GM23338 (cell line): ENCODE data around the gene SPATA25. TPM values are rescaled to one million over a fixed set of nuclear protein-coding genes. Genes with fewer than 3 reads are reported as not detected.

Experiments used
- ATAC-seq: fragments of 200-7000 bp; cut with Tn5 transposase; 3 replicates; pipeline ENCODE4 v1.9.1; 2020
- DNase-seq: peaks from one replicate; pipeline ENCODE4 v3.0.0-alpha.2; 2015; ENCODE audit warnings: low spot score
- H2AFZ ChIP-seq: fragments of 200-600 bp; sonication (generic); 2 replicates; pipeline ENCODE4 v1.8.0; 2016; ENCODE audit warnings: antibody characterized with exemption, mild to moderate bottlenecking, moderate library complexity
- H3F3A ChIP-seq: fragments of 200-600 bp; sonication (generic); replicated peaks from 2 replicates; pipeline ENCODE4 v1.8.0; 2017; ENCODE audit warnings: antibody characterized with exemption, mixed run types, low read depth
- H3K27ac ChIP-seq: fragments of 200-600 bp; sonication (generic); 2 replicates; pipeline ENCODE4 v1.6.1; 2016; ENCODE audit warnings: low read depth
- H3K27me3 ChIP-seq: fragments of 200-600 bp; sonication (generic); 2 replicates; pipeline ENCODE4 v1.8.0; 2016; ENCODE audit warnings: mild to moderate bottlenecking, mixed run types, moderate library complexity; ENCODE audit not compliant: insufficient read depth
- H3K36me3 ChIP-seq: fragments of 200-600 bp; sonication (generic); 2 replicates; pipeline ENCODE4 v1.8.0; 2016; ENCODE audit warnings: mild to moderate bottlenecking; ENCODE audit not compliant: insufficient read depth
- H3K4me1 ChIP-seq: fragments of 200-600 bp; sonication (generic); 2 replicates; pipeline ENCODE4 v1.8.0; 2016; ENCODE audit warnings: mild to moderate bottlenecking, moderate library complexity; ENCODE audit not compliant: insufficient read depth
- H3K4me2 ChIP-seq: fragments of 200-600 bp; sonication (generic); 2 replicates; pipeline ENCODE4 v1.7.1; 2017; ENCODE audit warnings: mixed run types
- H3K4me3 ChIP-seq: fragments of 200-600 bp; sonication (generic); 2 replicates; pipeline ENCODE4 v1.6.1; 2016; ENCODE audit warnings: mixed run types
- H3K79me2 ChIP-seq: fragments of 200-600 bp; sonication (generic); replicated peaks from 2 replicates; pipeline ENCODE4 v1.8.0; 2017; ENCODE audit warnings: mild to moderate bottlenecking; ENCODE audit not compliant: insufficient read depth
- H3K9me2 ChIP-seq: fragments of 200-600 bp; sonication (generic); 2 replicates; pipeline ENCODE4 v1.8.0; 2017; ENCODE audit not compliant: insufficient read depth
- H4K20me1 ChIP-seq: fragments of 200-600 bp; sonication (generic); replicated peaks from 2 replicates; pipeline ENCODE4 v1.8.0; 2017; ENCODE audit warnings: mild to moderate bottlenecking; ENCODE audit not compliant: insufficient read depth
- H3K27ac Mint-ChIP-seq: 2 replicates; pipeline ENCODE4 v1.8.0; 2020; ENCODE audit warnings: inconsistent platforms, mild to moderate bottlenecking, moderate library complexity, mixed read lengths
- H3K27me3 Mint-ChIP-seq: 3 replicates; pipeline ENCODE4 v1.8.0; 2022; ENCODE audit warnings: low read depth, mild to moderate bottlenecking, moderate library complexity, mixed read lengths, inconsistent platforms; ENCODE audit not compliant: insufficient read depth, poor library complexity
- H3K36me3 Mint-ChIP-seq: 3 replicates; pipeline ENCODE4 v1.8.0; 2021; ENCODE audit warnings: low read depth, mild to moderate bottlenecking, inconsistent platforms, moderate library complexity, mixed read lengths
- H3K4me1 Mint-ChIP-seq: 3 replicates; pipeline ENCODE4 v1.8.0; 2020; ENCODE audit warnings: mild to moderate bottlenecking, inconsistent platforms, mixed read lengths
- H3K4me3 Mint-ChIP-seq: 3 replicates; pipeline ENCODE4 v1.8.0; 2021; ENCODE audit warnings: moderate library complexity, mild to moderate bottlenecking, inconsistent platforms, mixed read lengths
- H3K9me3 Mint-ChIP-seq: 3 replicates; pipeline ENCODE4 v1.8.0; 2020; ENCODE audit warnings: moderate library complexity, mild to moderate bottlenecking, inconsistent platforms, mixed read lengths
- CREB1 ChIP-seq: fragments of 250-450 bp; sonication (Bioruptor Pico); IDR thresholded peaks from 2 replicates; pipeline ENCODE4 v1.5.0; 2020; ENCODE audit warnings: low read depth, mild to moderate bottlenecking, moderate library complexity
- EZH2 ChIP-seq: fragments of 200-600 bp; sonication (generic); IDR thresholded peaks from one replicate; pipeline ENCODE4 v1.8.0; 2017; ENCODE audit warnings: antibody characterized with exemption, mild to moderate bottlenecking, low read depth; ENCODE audit not compliant: unreplicated experiment
- EZH2phosphoT487 ChIP-seq: fragments of 200-600 bp; sonication (generic); IDR thresholded peaks from one replicate; pipeline ENCODE4 v1.8.1; 2018; ENCODE audit warnings: antibody characterized with exemption; ENCODE audit not compliant: unreplicated experiment
- JUNB ChIP-seq: IDR thresholded peaks from one replicate; pipeline ENCODE4 v1.6.1; 2016; ENCODE audit warnings: antibody characterized with exemption; ENCODE audit not compliant: unreplicated experiment
- NANOG ChIP-seq: IDR thresholded peaks from 2 replicates; pipeline ENCODE4 v1.6.1; 2016; ENCODE audit warnings: antibody characterized with exemption, borderline replicate concordance
- POLR2AphosphoS5 ChIP-seq: IDR thresholded peaks from 2 replicates; pipeline ENCODE4 v1.6.1; 2016; ENCODE audit warnings: antibody characterized with exemption, low read depth
- ZNF114 ChIP-seq: fragments of 250-450 bp; sonication (Bioruptor Pico); IDR thresholded peaks from 2 replicates; pipeline ENCODE4 v1.5.0; 2020; ENCODE audit warnings: mild to moderate bottlenecking, moderate library complexity
- ZNF331 ChIP-seq: fragments of 250-450 bp; sonication (Bioruptor Pico); IDR thresholded peaks from 2 replicates; pipeline ENCODE4 v1.5.0; 2020; ENCODE audit warnings: low read depth, mild to moderate bottlenecking, moderate library complexity
- polyA plus RNA-seq: library from polyadenylated mRNA; unstranded; fragments of >200 nt; fragmentation: Nextera tagmentation; extraction: Ambion mirVana; gene quantifications from 2 replicates; pipeline ENCODE4 v1.2.1, GENCODE V29; 2016
- total RNA-seq: library from RNA; depleted of rRNA; stranded (reverse); fragments of >200 nt; shearing (Covaris generic); gene quantifications from 2 replicates; pipeline ENCODE4 v1.2.3, GENCODE V29; 2014
- TF ChIP-seq, protein P1 (sequence below): IDR thresholded peaks from 2 replicates; pipeline ENCODE4 v1.6.1; 2016; ENCODE audit warnings: antibody characterized with exemption
- TF ChIP-seq, protein P2 (sequence below): IDR thresholded peaks from one replicate; pipeline ENCODE4 v1.6.1; 2018; ENCODE audit warnings: antibody characterized with exemption; ENCODE audit not compliant: unreplicated experiment
- TF ChIP-seq, protein P3 (sequence below), 2 experiments: fragments of 200-600 bp in 1 of 2; sonication (generic) in 1 of 2; conservative IDR thresholded peaks; 2 replicates each; pipeline versions ENCODE4 v1.5.1 to v1.6.1; 2016 to 2017; ENCODE audit warnings: antibody characterized with exemption in 2 of 2, low read depth in 2 of 2, mild to moderate bottlenecking in 2 of 2, moderate library complexity in 1 of 2

The SPATA25 gene
- total and polyA plus RNA-seq, 2 experiments from 2014 or later, result 7.5 TPM; not detected in 1

DNA sequence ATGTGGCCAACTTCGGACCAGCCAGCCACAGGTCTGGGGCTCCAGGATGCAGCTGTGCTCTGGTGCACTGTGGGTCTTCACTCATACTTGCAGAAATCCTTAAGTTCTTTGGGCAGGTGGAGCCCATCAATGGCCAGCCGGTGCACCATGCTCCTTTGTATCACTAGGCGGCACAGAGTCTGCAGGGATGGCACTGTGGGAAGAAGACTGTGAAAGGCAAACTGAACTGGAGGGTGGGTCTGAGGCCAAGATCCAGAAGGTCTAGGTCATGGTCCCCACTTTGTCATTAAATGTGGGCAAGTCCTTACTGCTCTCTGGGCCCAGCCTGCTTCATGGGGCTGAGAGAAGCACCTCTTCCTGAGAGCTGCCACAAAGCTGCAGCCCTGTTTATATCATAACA lies 1.3 kb upstream of the SPATA25 start:
- Mint-ChIP-seq H3K27me3 (peaks cover 15% of the 10 kb centered on the region), H3K9me3 (peaks cover 3% of the 10 kb centered on the region; the same call in 1 of the 3 replicates), H3K36me3 (peaks cover 19% of the 10 kb centered on the region), H3K4me1 (peaks cover 14% of the 10 kb centered on the region; the same call in 2 of the 3 replicates), H3K27ac (no peak overlapping the region), H3K4me3 (no peak overlapping the region)
- Histone ChIP-seq H3K4me3 (no peak overlapping the region), H4K20me1 (no peaks in the 10 kb centered on the region; the same call in 1 of the 2 replicates), H3K27me3 (no peaks in the 10 kb centered on the region), H3K4me2 (no peak overlapping the region), H3K4me1 (peaks cover 3% of the 10 kb centered on the region; the same call in 1 of the 2 replicates), H3K27ac (no peak overlapping the region), H2AFZ (no peak overlapping the region), H3K36me3 (peaks cover 3% of the 10 kb centered on the region; the same call in 1 of the 2 replicates), H3F3A (no peaks in the 10 kb centered on the region), H3K9me2 (no peaks in the 10 kb centered on the region), H3K79me2 (0 out of 2 replicates have a peak, but pooled peaks cover 5% of the 10 kb centered on the region)
- DNase-seq (no peak), ATAC-seq (no peak)
- TF ChIP-seq ZNF114 (CRISPR knock-in tag), result no peak
- TF ChIP-seq NANOG, result no peak

DNA sequence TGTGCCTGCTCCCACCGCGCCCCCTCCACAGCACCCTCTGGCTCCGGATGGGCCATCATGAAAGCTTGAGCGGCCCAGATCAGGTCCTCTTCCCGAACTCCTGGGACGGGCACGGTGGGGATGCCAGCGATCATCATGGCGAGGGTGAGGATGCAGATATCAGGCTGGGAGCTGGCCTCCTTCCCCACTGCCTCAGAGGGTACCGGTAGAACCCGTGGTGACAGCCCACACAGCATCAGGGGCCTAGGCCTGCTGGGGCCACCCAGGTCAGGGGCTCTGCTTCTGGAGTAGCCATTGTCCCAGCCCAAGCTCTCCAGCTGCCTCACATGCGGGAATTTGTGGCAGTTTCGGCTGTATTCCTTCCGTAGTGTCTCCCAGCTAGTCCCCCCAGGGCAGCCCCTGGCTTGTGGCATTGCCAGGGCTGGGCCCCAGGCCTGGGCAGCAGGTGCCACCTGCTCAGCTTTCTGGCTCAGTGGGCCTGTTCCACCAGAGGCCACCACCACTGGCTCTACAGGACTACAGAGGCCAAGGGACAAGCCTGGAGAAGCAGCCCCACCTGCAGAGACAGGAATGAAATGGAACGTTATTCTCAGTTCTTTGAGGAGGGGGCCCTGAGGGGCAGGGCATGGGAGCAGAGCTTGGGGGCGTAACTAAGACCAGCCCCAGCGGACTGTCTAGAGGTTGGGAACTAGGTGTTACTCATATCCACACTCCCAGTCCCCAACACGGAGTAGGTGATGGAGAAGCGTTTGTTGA lies 654 bp downstream of the SPATA25 start:
- H3K4me2 ChIP-seq, result no peak overlapping the region
- H3K9me2 ChIP-seq, result no peaks in the 10 kb centered on the region
- ATAC-seq (no peak), DNase-seq (no peak)
- peaks cover 3% of the 10 kb centered on the region; the same call in 1 of the 2 replicates for H3K36me3 ChIP-seq
- H3K27me3 ChIP-seq, result no peaks in the 10 kb centered on the region
- Mint-ChIP-seq H3K4me1 (peaks cover 10% of the 10 kb centered on the region; the same call in 2 of the 3 replicates), H3K9me3 (peaks cover 3% of the 10 kb centered on the region; the same call in 1 of the 3 replicates), H3K36me3 (peaks cover 22% of the 10 kb centered on the region), H3K4me3 (no peak overlapping the region), H3K27ac (no peak overlapping the region), H3K27me3 (peaks cover 12% of the 10 kb centered on the region)
- H3F3A ChIP-seq, result no peaks in the 10 kb centered on the region
- no peak overlapping the region for H3K4me3 ChIP-seq
- no peak overlapping the region for H2AFZ ChIP-seq
- peaks cover 13% of the 10 kb centered on the region for H3K79me2 ChIP-seq
- no peak overlapping the region for H3K27ac ChIP-seq
- H4K20me1 ChIP-seq, result peaks cover 11% of the 10 kb centered on the region
- peaks cover 3% of the 10 kb centered on the region; the same call in 1 of the 2 replicates for H3K4me1 ChIP-seq
- no peak; the same call in 1 of the 2 replicates for TF ChIP-seq POLR2AphosphoS5
- TF ChIP-seq EZH2phosphoT487, result no peak
- TF ChIP-seq, protein P1, sequence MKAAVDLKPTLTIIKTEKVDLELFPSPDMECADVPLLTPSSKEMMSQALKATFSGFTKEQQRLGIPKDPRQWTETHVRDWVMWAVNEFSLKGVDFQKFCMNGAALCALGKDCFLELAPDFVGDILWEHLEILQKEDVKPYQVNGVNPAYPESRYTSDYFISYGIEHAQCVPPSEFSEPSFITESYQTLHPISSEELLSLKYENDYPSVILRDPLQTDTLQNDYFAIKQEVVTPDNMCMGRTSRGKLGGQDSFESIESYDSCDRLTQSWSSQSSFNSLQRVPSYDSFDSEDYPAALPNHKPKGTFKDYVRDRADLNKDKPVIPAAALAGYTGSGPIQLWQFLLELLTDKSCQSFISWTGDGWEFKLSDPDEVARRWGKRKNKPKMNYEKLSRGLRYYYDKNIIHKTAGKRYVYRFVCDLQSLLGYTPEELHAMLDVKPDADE, result no peak
- no peak for TF ChIP-seq EZH2
- TF ChIP-seq CREB1 (CRISPR knock-in tag), result no peak
- TF ChIP-seq JUNB, result no peak
- TF ChIP-seq, protein P2, sequence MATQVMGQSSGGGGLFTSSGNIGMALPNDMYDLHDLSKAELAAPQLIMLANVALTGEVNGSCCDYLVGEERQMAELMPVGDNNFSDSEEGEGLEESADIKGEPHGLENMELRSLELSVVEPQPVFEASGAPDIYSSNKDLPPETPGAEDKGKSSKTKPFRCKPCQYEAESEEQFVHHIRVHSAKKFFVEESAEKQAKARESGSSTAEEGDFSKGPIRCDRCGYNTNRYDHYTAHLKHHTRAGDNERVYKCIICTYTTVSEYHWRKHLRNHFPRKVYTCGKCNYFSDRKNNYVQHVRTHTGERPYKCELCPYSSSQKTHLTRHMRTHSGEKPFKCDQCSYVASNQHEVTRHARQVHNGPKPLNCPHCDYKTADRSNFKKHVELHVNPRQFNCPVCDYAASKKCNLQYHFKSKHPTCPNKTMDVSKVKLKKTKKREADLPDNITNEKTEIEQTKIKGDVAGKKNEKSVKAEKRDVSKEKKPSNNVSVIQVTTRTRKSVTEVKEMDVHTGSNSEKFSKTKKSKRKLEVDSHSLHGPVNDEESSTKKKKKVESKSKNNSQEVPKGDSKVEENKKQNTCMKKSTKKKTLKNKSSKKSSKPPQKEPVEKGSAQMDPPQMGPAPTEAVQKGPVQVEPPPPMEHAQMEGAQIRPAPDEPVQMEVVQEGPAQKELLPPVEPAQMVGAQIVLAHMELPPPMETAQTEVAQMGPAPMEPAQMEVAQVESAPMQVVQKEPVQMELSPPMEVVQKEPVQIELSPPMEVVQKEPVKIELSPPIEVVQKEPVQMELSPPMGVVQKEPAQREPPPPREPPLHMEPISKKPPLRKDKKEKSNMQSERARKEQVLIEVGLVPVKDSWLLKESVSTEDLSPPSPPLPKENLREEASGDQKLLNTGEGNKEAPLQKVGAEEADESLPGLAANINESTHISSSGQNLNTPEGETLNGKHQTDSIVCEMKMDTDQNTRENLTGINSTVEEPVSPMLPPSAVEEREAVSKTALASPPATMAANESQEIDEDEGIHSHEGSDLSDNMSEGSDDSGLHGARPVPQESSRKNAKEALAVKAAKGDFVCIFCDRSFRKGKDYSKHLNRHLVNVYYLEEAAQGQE, result no peak
- TF ChIP-seq, protein P3, sequence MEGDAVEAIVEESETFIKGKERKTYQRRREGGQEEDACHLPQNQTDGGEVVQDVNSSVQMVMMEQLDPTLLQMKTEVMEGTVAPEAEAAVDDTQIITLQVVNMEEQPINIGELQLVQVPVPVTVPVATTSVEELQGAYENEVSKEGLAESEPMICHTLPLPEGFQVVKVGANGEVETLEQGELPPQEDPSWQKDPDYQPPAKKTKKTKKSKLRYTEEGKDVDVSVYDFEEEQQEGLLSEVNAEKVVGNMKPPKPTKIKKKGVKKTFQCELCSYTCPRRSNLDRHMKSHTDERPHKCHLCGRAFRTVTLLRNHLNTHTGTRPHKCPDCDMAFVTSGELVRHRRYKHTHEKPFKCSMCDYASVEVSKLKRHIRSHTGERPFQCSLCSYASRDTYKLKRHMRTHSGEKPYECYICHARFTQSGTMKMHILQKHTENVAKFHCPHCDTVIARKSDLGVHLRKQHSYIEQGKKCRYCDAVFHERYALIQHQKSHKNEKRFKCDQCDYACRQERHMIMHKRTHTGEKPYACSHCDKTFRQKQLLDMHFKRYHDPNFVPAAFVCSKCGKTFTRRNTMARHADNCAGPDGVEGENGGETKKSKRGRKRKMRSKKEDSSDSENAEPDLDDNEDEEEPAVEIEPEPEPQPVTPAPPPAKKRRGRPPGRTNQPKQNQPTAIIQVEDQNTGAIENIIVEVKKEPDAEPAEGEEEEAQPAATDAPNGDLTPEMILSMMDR (conservative IDR thresholded peaks at IDR 0.05; ENCODE audit: low read depth in 2 of 2), result no peak; a peak in 1 of 4 replicates
- TF ChIP-seq ZNF331, result no peak
- no peak for TF ChIP-seq ZNF114 (CRISPR knock-in tag)
